Skeletal muscle tissue (tissue), 4 donors: ENCODE results near the gene TBX15. TPM values are rescaled to one million over a fixed set of nuclear protein-coding genes. Genes with fewer than 3 reads are reported as not detected.

Experiments
- H3K27ac ChIP-seq: one replicate; pipeline ENCODE4 v1.7.0; 2013; ENCODE audit warnings: mild to moderate bottlenecking, low read depth, low read length, inconsistent platforms
- H3K27me3 ChIP-seq, 3 donors: one replicate each; pipeline ENCODE4 v1.7.0; 2013; ENCODE audit warnings: low read length in 3 of 3; ENCODE audit not compliant: control insufficient read depth in 3 of 3, insufficient read depth in 3 of 3
- H3K36me3 ChIP-seq, 3 donors: one replicate each; pipeline ENCODE4 v1.7.0; 2013; ENCODE audit warnings: low read length in 3 of 3; ENCODE audit not compliant: control insufficient read depth in 3 of 3, insufficient read depth in 3 of 3
- H3K4me1 ChIP-seq, 3 donors: one replicate each; pipeline ENCODE4 v1.7.0; 2013; ENCODE audit warnings: low read length in 3 of 3, mild to moderate bottlenecking in 3 of 3; ENCODE audit not compliant: control insufficient read depth in 3 of 3, insufficient read depth in 3 of 3
- H3K4me3 ChIP-seq, 3 donors: one replicate each; pipeline ENCODE4 v1.7.0; 2013; ENCODE audit warnings: low read length in 3 of 3
- H3K9ac ChIP-seq, 3 donors: one replicate each; pipeline ENCODE4 v1.7.0; 2013; ENCODE audit warnings: low read length in 3 of 3, mild to moderate bottlenecking in 3 of 3, moderate library complexity in 2 of 3, low read depth in 1 of 3
- H3K9me3 ChIP-seq, 3 donors: one replicate each; pipeline ENCODE4 v1.7.0; 2013; ENCODE audit warnings: low read length in 3 of 3; ENCODE audit not compliant: control insufficient read depth in 3 of 3
- total RNA-seq: library from RNA; depleted of rRNA; stranded (reverse); fragments of >200 nt; gene quantifications from one replicate; pipeline ENCODE4 v1.2.3, GENCODE V29; 2014
- donor health status: Osteomylitis.

The TBX15 gene
- total RNA-seq, 1 donor from 2014 or later = 49.6 TPM

DNA sequence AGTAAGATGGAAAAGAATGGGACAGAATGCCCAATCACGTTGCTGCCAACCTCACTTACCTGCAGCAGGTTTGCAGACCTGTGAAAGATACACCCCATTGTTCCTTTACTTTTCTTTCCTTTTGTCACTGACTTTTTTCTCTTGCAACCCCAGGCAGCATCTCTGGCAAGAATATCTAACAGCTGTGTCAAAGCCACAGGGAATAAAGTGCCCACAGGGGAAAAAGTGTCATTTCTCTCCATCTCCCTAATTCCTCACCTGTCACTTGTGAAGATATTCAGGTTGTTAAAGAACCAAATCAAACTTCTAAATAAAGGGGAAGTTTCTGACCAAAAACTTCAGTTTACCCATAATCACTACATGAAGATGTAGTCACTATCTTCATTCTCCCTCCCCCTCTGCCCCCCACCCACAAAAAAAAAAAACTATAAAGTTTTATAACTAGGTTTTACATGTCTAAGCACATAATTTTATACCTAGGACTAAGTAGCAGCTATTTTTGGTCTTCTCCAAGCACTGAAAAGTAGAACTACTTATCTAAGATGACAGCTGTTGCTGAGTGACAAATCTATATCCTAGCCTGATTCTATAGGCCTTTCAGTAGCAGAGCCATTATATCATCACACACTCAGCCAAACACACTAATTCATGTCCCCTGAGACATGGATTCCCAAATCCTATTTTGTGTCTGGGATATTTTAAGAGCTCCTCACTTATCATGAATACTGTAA lies 54.9 kb downstream of the TBX15 start:
- Histone ChIP-seq H3K4me3 (no peak overlapping the region), H3K4me1 (peaks cover 8 to 29% (median 20%) of the 10 kb centered on the region in 3 donors), H3K36me3 (peaks cover 2 to 7% (median 3%) of the 10 kb centered on the region in 3 donors), H3K9me3 (no peaks in the 10 kb centered on the region), H3K9ac (no peak overlapping the region), H3K27me3 (no peaks in the 10 kb centered on the region), H3K27ac (no peak overlapping the region)

DNA sequence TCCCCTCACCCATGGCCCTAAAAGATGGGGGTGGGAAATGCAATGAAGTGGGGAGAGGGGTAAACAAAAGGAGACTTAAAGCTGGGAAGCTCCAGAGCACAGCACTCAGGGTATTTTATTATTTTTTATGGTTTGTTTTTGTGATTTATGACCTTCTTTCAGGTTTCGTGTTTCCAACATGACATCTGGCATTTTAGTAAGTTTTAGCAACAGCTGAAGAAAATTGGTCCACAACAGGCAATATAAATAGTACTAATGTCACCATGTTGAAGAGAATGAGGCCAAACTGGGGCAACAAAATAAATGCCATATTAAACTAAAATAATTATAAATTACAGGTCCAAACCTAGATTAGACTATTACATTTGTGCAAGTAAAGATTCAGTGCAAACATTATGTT lies 56.3 kb downstream of the TBX15 start:
- Histone ChIP-seq H3K4me1 (peaks cover 2 to 20% (median 11%) of the 10 kb centered on the region in 3 donors), H3K27me3 (no peaks in the 10 kb centered on the region), H3K27ac (no peak overlapping the region), H3K36me3 (peaks cover 2 to 7% (median 3%) of the 10 kb centered on the region in 3 donors), H3K9ac (no peak overlapping the region), H3K9me3 (no peaks in the 10 kb centered on the region), H3K4me3 (no peak overlapping the region)

DNA sequence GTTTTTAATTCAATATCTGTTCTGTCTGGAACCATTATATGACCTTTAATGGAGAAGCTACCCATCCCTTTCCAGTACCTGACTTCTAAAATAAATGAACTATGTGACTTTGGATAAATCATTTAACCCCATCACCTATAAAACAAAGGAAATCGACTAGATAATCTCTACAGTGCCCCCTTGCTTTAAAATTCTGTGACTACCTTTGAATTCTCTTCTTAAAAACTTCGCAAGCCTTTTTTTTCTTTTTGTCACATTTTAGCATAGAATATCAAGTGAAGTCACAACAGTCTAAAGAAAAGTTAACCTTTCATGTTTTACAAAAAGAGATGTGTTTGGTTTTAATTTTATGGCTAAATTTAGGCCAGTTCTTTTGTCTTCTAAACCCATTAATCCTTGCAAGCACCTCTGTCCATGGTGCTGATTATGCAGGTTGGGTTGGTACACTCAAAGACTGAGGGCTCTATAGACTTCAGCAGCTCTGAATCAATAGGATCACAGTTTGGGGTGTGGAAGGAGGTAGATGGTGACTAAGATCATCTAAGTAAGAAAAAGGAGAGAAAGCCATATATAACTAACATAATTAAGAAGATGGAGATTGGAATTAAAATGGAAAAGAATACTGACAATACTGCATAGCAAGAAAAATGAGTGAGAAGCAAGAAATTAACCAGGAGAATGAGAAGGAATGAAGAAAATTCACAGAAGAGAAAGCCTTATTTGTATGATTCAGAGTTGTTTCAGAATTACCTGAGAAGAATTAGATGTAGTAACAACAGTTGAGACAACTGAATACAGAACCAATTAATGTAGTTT lies 59.2 kb downstream of the TBX15 start:
- Histone ChIP-seq H3K9ac (no peak overlapping the region), H3K4me1 (peaks cover 3 to 13% (median 4%) of the 10 kb centered on the region in 3 donors), H3K9me3 (no peaks in the 10 kb centered on the region), H3K27ac (no peak overlapping the region), H3K36me3 (peaks cover 3 to 30% (median 14%) of the 10 kb centered on the region in 3 donors), H3K4me3 (no peak overlapping the region), H3K27me3 (no peaks in the 10 kb centered on the region)

DNA sequence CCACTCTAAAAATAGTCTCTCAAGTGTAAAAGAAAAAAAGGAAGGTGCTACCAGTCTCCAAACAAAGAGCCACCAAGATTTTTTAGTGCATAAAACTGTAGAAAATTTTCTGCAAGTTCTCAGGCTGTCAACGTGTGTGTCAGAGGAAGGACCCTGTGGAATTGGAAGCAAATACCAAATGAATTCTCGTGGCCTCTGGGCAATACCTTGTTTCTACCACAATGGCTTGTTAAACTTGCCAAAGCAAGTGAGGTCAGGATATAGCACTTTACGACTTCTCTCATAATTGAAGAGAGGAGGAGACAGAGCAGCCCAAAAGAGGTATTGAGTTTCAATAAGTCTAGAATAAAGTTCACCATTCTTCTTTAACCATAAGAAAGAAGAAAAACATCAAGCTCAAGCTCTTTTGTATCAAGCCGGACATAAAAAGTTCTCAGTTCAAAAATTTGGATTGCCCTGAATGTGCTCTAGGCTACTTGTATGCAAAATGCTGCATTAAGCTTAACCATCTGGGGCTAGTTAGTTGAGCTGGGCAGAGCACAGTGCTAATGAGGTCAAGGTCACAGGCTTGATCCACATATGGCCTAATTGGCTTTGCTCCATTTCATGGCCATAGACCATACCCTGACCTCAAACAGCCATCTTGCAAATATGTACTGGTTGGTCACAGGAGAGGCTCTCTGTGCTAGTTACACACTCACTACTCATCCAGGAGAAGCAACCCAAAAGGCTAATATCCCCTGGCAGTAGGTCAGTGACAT lies 60.5 kb downstream of the TBX15 start:
- H3K27me3 ChIP-seq = no peaks in the 10 kb centered on the region
- H3K4me1 ChIP-seq = peaks cover 3 to 4% (median 3%) of the 10 kb centered on the region in 3 donors
- no peaks in the 10 kb centered on the region for H3K9me3 ChIP-seq
- H3K9ac ChIP-seq = no peak overlapping the region
- no peak overlapping the region for H3K4me3 ChIP-seq
- H3K27ac ChIP-seq = no peak overlapping the region
- peaks cover 7 to 42% (median 27%) of the 10 kb centered on the region in 3 donors for H3K36me3 ChIP-seq

DNA sequence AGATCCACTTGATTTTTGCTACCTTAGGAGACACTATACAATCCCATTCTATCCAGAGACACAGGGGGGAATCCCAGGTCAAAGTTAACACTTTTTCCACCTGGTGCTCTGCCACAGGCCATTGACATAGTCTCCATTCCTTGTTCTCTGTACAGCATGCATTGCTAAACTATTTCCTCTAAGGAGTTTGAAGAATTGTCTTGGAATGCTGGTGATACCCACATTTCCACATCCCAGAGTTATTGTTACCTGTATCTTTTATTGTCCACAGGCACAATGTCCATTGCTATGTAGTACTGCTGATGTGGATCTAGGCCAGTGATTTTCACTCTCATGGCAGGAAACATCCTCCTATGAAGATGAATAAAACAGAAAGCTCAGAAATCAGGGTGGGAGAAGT lies 61.9 kb downstream of the TBX15 start:
- H3K36me3 ChIP-seq = peaks cover 7 to 45% (median 29%) of the 10 kb centered on the region in 3 donors
- H3K27me3 ChIP-seq = no peaks in the 10 kb centered on the region
- no peak overlapping the region for H3K4me3 ChIP-seq
- H3K27ac ChIP-seq = no peak overlapping the region
- no peak overlapping the region for H3K9ac ChIP-seq
- H3K4me1 ChIP-seq = peaks cover 0 to 4% (median 3%) of the 10 kb centered on the region in 3 donors
- H3K9me3 ChIP-seq = no peaks in the 10 kb centered on the region

DNA sequence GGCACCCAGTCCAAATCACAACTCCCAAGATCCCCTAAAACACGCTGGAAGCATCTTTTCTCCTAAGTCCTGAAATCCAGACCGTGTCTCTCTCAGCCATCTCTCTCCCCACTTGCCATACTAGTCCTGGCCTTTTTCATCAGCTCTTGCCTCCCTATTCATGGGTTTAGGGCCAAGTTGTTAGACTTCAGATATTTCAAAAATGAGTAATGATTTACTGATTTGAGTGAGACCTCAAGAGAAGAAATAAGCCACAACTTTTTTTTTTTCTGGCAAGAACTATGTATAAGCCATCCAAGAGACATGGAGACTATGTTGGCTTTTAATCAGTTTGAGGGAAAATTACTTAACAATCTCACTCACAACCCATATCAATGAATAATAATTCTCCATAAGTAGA lies 62.5 kb downstream of the TBX15 start:
- Histone ChIP-seq H3K27ac (no peak overlapping the region), H3K9me3 (no peaks in the 10 kb centered on the region), H3K36me3 (peaks cover 10 to 43% (median 29%) of the 10 kb centered on the region in 3 donors)

DNA sequence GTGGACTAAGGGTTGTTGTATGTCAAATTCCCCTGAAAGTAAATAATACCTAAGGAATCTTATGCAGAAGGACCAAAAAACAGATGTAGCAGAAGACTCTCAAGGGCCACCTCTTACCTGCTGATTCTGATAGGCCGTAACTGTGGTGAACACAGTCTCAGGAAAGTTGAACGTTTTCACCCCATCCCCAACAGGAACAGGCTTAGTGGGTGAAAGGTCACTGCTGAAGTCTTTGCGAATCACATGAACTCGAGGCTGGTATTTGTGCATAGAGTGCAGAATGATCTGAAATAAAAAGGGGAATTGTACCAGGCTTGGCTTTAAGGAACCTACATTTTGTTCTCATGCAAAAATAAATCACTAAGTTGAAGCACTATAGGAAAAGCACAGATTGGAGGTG lies 64.8 kb downstream of the TBX15 start:
- Histone ChIP-seq H3K27me3 (no peaks in the 10 kb centered on the region), H3K27ac (no peak overlapping the region)

More for the DNA sequence above, 62.5 kb downstream of the TBX15 start:
- peaks cover 0 to 4% (median 3%) of the 10 kb centered on the region in 3 donors for H3K4me1 ChIP-seq
- H3K4me3 ChIP-seq = no peak overlapping the region
- no peak overlapping the region for H3K9ac ChIP-seq
- H3K27me3 ChIP-seq = no peaks in the 10 kb centered on the region

DNA sequence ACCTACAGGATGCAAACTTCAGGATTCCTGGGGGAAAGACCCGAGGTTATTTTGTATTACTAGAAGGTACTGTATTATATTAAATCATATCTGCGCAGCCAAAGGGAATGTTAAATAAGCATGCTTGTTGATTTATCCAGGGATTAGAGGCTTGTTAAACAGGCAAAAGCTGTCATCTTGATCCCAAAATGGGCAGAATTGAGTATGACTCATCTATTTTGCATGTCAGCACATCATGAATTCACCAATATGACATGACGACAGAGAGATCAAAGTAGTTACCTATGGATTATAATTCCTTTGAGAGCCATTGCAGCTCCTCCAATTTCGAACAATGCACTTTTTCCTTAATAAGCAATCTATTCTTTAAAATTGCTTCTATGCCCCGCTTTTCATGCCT lies 66.1 kb downstream of the TBX15 start:
- Histone ChIP-seq H3K9ac (no peak overlapping the region), H3K27me3 (no peaks in the 10 kb centered on the region), H3K4me3 (no peak overlapping the region), H3K4me1 (peaks cover 0 to 4% (median 0%) of the 10 kb centered on the region in 3 donors), H3K27ac (no peak overlapping the region), H3K36me3 (peaks cover 14 to 58% (median 34%) of the 10 kb centered on the region in 3 donors), H3K9me3 (no peaks in the 10 kb centered on the region)

More for the DNA sequence above, 64.8 kb downstream of the TBX15 start:
- no peaks in the 10 kb centered on the region for H3K9me3 ChIP-seq
- peaks cover 10 to 47% (median 33%) of the 10 kb centered on the region in 3 donors for H3K36me3 ChIP-seq
- peaks cover 0 to 4% (median 3%) of the 10 kb centered on the region in 3 donors for H3K4me1 ChIP-seq
- no peak overlapping the region for H3K9ac ChIP-seq
- H3K4me3 ChIP-seq = no peak overlapping the region

DNA sequence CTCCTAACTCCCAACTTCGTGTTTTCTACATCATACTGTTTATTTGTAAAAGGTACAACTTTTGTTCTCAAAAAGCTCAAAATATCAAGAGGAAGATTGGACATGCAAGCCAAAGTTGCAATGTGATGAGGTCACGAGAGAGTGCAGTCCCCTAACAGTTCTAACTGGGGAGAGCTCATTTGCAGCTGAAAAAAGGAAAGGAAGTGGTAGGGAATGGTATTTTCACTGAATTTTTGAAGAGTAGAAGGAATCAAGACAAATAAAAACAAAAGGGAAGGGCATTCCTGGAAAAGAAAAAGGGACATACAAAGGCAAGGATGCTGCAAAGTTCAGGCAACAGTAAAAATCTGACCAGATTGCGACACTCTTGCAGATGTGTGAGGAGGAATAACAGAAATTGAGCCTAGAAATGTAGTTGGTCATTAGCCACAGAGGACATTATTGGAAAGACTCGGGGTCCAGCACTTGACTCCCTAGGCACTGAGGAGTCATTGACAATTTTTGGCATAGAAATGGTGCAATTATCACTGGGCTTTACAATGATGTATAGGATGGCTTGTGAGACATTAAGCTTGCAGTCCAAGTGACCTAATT lies 67.9 kb downstream of the TBX15 start:
- Histone ChIP-seq H3K4me1 (peaks cover 0 to 3% (median 0%) of the 10 kb centered on the region in 3 donors), H3K9ac (no peak overlapping the region), H3K27me3 (no peaks in the 10 kb centered on the region), H3K36me3 (peaks cover 14 to 50% (median 30%) of the 10 kb centered on the region in 3 donors), H3K4me3 (no peak overlapping the region), H3K27ac (no peak overlapping the region), H3K9me3 (no peaks in the 10 kb centered on the region)
